K562 (cell line): Measurements from ENCODE around the gene CIAO1. TPM values are rescaled to one million over a fixed set of nuclear protein-coding genes. Genes with fewer than 3 reads are reported as not detected.

Source experiments
- ATAC-seq: fragments of 200-7000 bp; cut with Tn5 transposase; 3 replicates; pipeline ENCODE4 v1.9.1; 2020; ENCODE audit warnings: moderate library complexity
- BruUV-seq: library from RNA; stranded (reverse); fragments of 400-500 nt; replicated peaks from 2 replicates; lab custom pipeline; 2021; lab: Mats Ljungman, UMichigan
- CTCF ChIA-PET: fragments of 300-600 bp; formaldehyde crosslinking; extraction: SDS; loops from one replicate; lab custom pipeline; 2021; ENCODE audit warnings: low intra/inter-chr PET ratio; lab: Yijun Ruan, JAX
- POLR2A ChIA-PET: fragments of 300-600, 350-650 bp; sonication (Branson Sonifier 250); formaldehyde crosslinking; extraction: SDS; loops from one replicate; lab custom pipeline; 2021; ENCODE audit warnings: antibody characterized with exemption, inconsistent platforms; lab: Yijun Ruan, JAX
- DNase-seq, 4 experiments: peaks; one replicate each; pipeline versions ENCODE4 v3.0.0 to v3.0.0-alpha.2; 2011 to 2018; ENCODE audit warnings: low spot score in 3 of 4, mixed read lengths in 3 of 4; ENCODE audit errors: extremely low read depth in 1 of 4
- FAIRE-seq: peaks from 2 replicates; lab custom pipeline; 2011; peaks lifted over from hg19 to GRCh38; lab: Jason Lieb, UNC
- H2AFZ ChIP-seq: 2 replicates; pipeline ENCODE4 v1.6.0; 2011; ENCODE audit warnings: low read depth, low read length, control low read depth, inconsistent platforms
- H3K27ac ChIP-seq: fragments of 200-600 bp; 3 replicates; pipeline ENCODE4 v1.8.0; 2011; ENCODE audit warnings: low read depth, mild to moderate bottlenecking, control low read depth, inconsistent platforms, low read length, moderate library complexity, mixed read lengths; ENCODE audit errors: extremely low read depth
- H3K27me3 ChIP-seq, 2 experiments: fragments of 300-600 bp in 1 of 2; 2 replicates in 1 of 2; 3 replicates in 1 of 2; pipeline versions ENCODE4 v1.6.0 to v1.8.0; 2011; ENCODE audit warnings: inconsistent platforms in 2 of 2, low read length in 2 of 2, mild to moderate bottlenecking in 1 of 2, mixed read lengths in 1 of 2, moderate library complexity in 1 of 2; ENCODE audit not compliant: control insufficient read depth in 2 of 2, insufficient read depth in 2 of 2
- H3K36me3 ChIP-seq: fragments of 300-600 bp; 3 replicates; pipeline ENCODE4 v1.8.0; 2011; ENCODE audit warnings: mild to moderate bottlenecking, low read length, inconsistent platforms; ENCODE audit not compliant: control insufficient read depth, insufficient read depth
- H3K4me1 ChIP-seq, 2 experiments: fragments of 200-600 bp in 1 of 2; replicated peaks in 1 of 2; 2 replicates in 1 of 2; 3 replicates in 1 of 2; pipeline versions ENCODE4 v1.5.1 to v1.8.0; 2011; ENCODE audit warnings: inconsistent platforms in 2 of 2, low read length in 2 of 2, mild to moderate bottlenecking in 1 of 2, mixed read lengths in 1 of 2, moderate library complexity in 1 of 2; ENCODE audit not compliant: control insufficient read depth in 2 of 2, insufficient read depth in 2 of 2
- H3K4me2 ChIP-seq: 2 replicates; pipeline ENCODE4 v1.6.1; 2011; ENCODE audit warnings: low read length, control low read depth, inconsistent platforms, mixed read lengths; ENCODE audit not compliant: insufficient read depth
- H3K4me3 ChIP-seq: fragments of 200-600 bp; sonication (generic), shearing (Covaris generic); 2 replicates; pipeline ENCODE4 v1.5.1; 2016; ENCODE audit warnings: control low read depth, inconsistent platforms
- H3K79me2 ChIP-seq: fragments of 200-600 bp; 3 replicates; pipeline ENCODE4 v1.8.0; 2011; ENCODE audit warnings: low read length, inconsistent platforms; ENCODE audit not compliant: control insufficient read depth, insufficient read depth
- H3K9ac ChIP-seq, 2 experiments: 2 replicates each; pipeline versions ENCODE4 v1.6.0 to v1.6.1; 2011; ENCODE audit warnings: low read depth in 2 of 2, low read length in 2 of 2, control low read depth in 1 of 2, inconsistent platforms in 1 of 2, mild to moderate bottlenecking in 1 of 2, mixed read lengths in 1 of 2; ENCODE audit not compliant: insufficient read depth in 1 of 2
- H3K9me1 ChIP-seq: one replicate; pipeline ENCODE4 v1.6.0; 2011; ENCODE audit warnings: inconsistent platforms, mild to moderate bottlenecking, low read length, moderate library complexity; ENCODE audit not compliant: control insufficient read depth, insufficient read depth
- H3K9me3 ChIP-seq: replicated peaks from 2 replicates; pipeline ENCODE4 v1.5.1; 2011; ENCODE audit warnings: low read depth, low read length, inconsistent platforms; ENCODE audit not compliant: control insufficient read depth, insufficient read depth
- H4K20me1 ChIP-seq: replicated peaks from 2 replicates; pipeline ENCODE4 v1.6.1; 2011; ENCODE audit warnings: low read length, inconsistent platforms, mixed read lengths; ENCODE audit not compliant: control insufficient read depth, insufficient read depth
- CREM ChIP-seq: IDR thresholded peaks from 2 replicates; pipeline ENCODE4 v1.6.1; 2014; ENCODE audit warnings: antibody characterized with exemption, low read depth
- E2F1 ChIP-seq: sonication (generic); formaldehyde crosslinking; IDR thresholded peaks from 2 replicates; pipeline ENCODE4 v1.8.1; 2023; ENCODE audit warnings: mild to moderate bottlenecking, missing genetic modification reagents, moderate library complexity
- FUS ChIP-seq: fragments of 200-400 bp; formaldehyde crosslinking; optimal IDR thresholded peaks from 2 replicates; pipeline ENCODE3; 2017; ENCODE audit warnings: low read depth, low read length
- HDAC1 ChIP-seq, 2 experiments: fragments of 450-650 bp; IDR thresholded peaks; 2 replicates each; pipeline ENCODE4 v1.6.1; 2016 to 2017; ENCODE audit warnings: inconsistent platforms in 1 of 2, mild to moderate bottlenecking in 1 of 2, moderate library complexity in 1 of 2
- HMG20B ChIP-seq: fragments of 250-450 bp; sonication (Bioruptor Pico); IDR thresholded peaks from 2 replicates; pipeline ENCODE4 v1.5.0; 2021; ENCODE audit warnings: mild to moderate bottlenecking
- JUNB ChIP-seq: fragments of 450-650 bp; formaldehyde crosslinking; conservative IDR thresholded peaks from 2 replicates; pipeline ENCODE4 v1.4.0; 2020; ENCODE audit warnings: mild to moderate bottlenecking
- KDM2B ChIP-seq: fragments of 250-450 bp; sonication (Bioruptor Pico); IDR thresholded peaks from 2 replicates; pipeline ENCODE4 v1.8.0; 2021; ENCODE audit warnings: mild to moderate bottlenecking, moderate library complexity
- MAX ChIP-seq: sonication (generic); formaldehyde crosslinking; IDR thresholded peaks from 2 replicates; pipeline ENCODE4 v1.9.0; 2022; ENCODE audit warnings: mild to moderate bottlenecking, missing genetic modification reagents
- NONO ChIP-seq, 2 experiments: fragments of 200-400 bp in 1 of 2; fragments of 450-650 bp in 1 of 2; formaldehyde crosslinking in 1 of 2; IDR thresholded peaks; 2 replicates each; pipeline ENCODE4 v1.6.1; 2017; ENCODE audit warnings: low read depth in 2 of 2, mild to moderate bottlenecking in 2 of 2, moderate library complexity in 2 of 2, low read length in 1 of 2
- PHB ChIP-seq: fragments of 250-450 bp; sonication (Bioruptor Pico); IDR thresholded peaks from 2 replicates; pipeline ENCODE4 v1.5.0; 2021
- POLR2A ChIP-seq: fragments of 450-650 bp; conservative IDR thresholded peaks from 2 replicates; pipeline ENCODE4 v1.6.1; 2016
- PRMT5 ChIP-seq: sonication (generic); formaldehyde crosslinking; IDR thresholded peaks from 2 replicates; pipeline ENCODE4 v1.5.0; 2020; ENCODE audit warnings: missing genetic modification reagents
- SMAD1 ChIP-seq: fragments of 150-350 bp; IDR thresholded peaks from 2 replicates; pipeline ENCODE4 v1.6.1; 2014; ENCODE audit warnings: low read length, low read depth; ENCODE audit not compliant: partially characterized antibody
- USF1 ChIP-seq: sonication (generic); formaldehyde crosslinking; IDR thresholded peaks from 2 replicates; pipeline ENCODE4 v1.9.0; 2022; ENCODE audit warnings: mild to moderate bottlenecking, missing genetic modification reagents
- ZNF217 ChIP-seq: sonication (generic); formaldehyde crosslinking; IDR thresholded peaks from 2 replicates; pipeline ENCODE4 v1.8.0; 2022; ENCODE audit warnings: mild to moderate bottlenecking, missing genetic modification reagents
- ZNF282 ChIP-seq: sonication (generic); formaldehyde crosslinking; IDR thresholded peaks from 2 replicates; pipeline ENCODE4 v1.8.1; 2023; ENCODE audit warnings: missing genetic modification reagents
- WGBS: fragments of 100-300 bp; shearing (Covaris generic); methylation state at CpG from one replicate; pipeline ENCODE4 v1.1.6; 2016; ENCODE audit warnings: low coverage, mixed read lengths; ENCODE audit not compliant: insufficient coverage; ENCODE audit errors: missing lambda C conversion rate; 5-methylcytosine and 5-hydroxymethylcytosine counted together
- in situ Hi-C: fragments of 300-500 bp; cut with MboI; formaldehyde crosslinking; loops from 4 replicates; pipeline ENCODE4 v1.15.0; 2018; ENCODE audit warnings: inconsistent platforms, mixed read lengths
- intact Hi-C: fragments of 100-400 bp; cut with micrococcal nuclease; formaldehyde crosslinking; loops from 2 replicates; pipeline ENCODE4 v1.14.2; 2022
- polyA plus RNA-seq, 8 experiments: library from polyadenylated mRNA; depleted of rRNA in 4 of 8; stranded (reverse) in 5 of 8; unstranded in 3 of 8; fragments of >200 nt; fragmentation: Nextera tagmentation in 2 of 8; fragmentation: Illumina TruSeq in 1 of 8; extraction: Ambion mirVana in 2 of 8; extraction: Trizol in 1 of 8; gene quantifications; 2 replicates each; pipeline versions ENCODE4 v1.2.1 to v1.2.3, GENCODE V29; 2011 to 2014; ENCODE audit warnings: inconsistent platforms in 1 of 8, missing spikeins in 1 of 8
- total RNA-seq, 7 experiments: library from RNA; depleted of rRNA in 6 of 7; stranded (reverse); fragments of >200 nt in 6 of 7; fragmentation: Illumina TruSeq in 2 of 7; extraction: Trizol in 2 of 7; gene quantifications; 2 replicates each; pipeline versions ENCODE4 v1.2.1 to v1.2.3, GENCODE V29; 2011 to 2021; ENCODE audit warnings: low replicate concordance in 1 of 7

CIAO1 gene
- total and polyA plus RNA-seq, 9 of the 15 experiments (the other 6 are each of a cell fraction or from before 2014, with no cell fraction given) = 11.4 to 156 (median 92.8) TPM

GRCh38 chr2:96287273-96287856 lies 21.3 kb downstream of the CIAO1 start:
- Histone ChIP-seq H3K4me2 (no peak overlapping the region), H3K9me3 (no peaks in the 10 kb centered on the region), H3K4me3 (no peak overlapping the region), H3K9me1 (no peaks in the 10 kb centered on the region), H2AFZ (no peak overlapping the region), H3K79me2 (no peaks in the 10 kb centered on the region), H3K36me3 (peaks cover 100% of the 10 kb centered on the region), H3K27me3 (no peaks in the 10 kb centered on the region), H3K4me1 (no peaks in the 10 kb centered on the region), H4K20me1 (no peaks in the 10 kb centered on the region), H3K27ac (no peak overlapping the region), H3K9ac (no peak overlapping the region)
- no TSS peak for BruUV-seq
- intact Hi-C loops (no loop called here), in situ Hi-C loops (no loop called here)
- no peak for TF ChIP-seq ZNF282 (CRISPR knock-in tag)
- TF ChIP-seq POLR2A = no peak
- TF ChIP-seq HDAC1 (IDR thresholded peaks at IDR 0.05) = no peak
- TF ChIP-seq KDM2B (CRISPR knock-in tag) = no peak
- FAIRE-seq (no peak), ATAC-seq (no peak), DNase-seq (no peak)
- ChIA-PET POLR2A (interaction anchor here (0.6 to 4.1 kb wide), 3 partner anchors 9 to 19 kb away, joined by 3 to 15 read pairs (median 3); partner anchors contain the start of gene SNRNP200), CTCF (interaction anchor here (0.6 kb wide), 1 partner anchor 1418 kb away, joined by 5 read pairs; no protein-coding TSS in a partner anchor)
- 87% methylated on average over 6 of the region's 6 CpGs for WGBS

GRCh38 chr2:96291751-96292150 lies 25.7 kb downstream of the CIAO1 start:
- no peaks in the 10 kb centered on the region for H3K9me3 ChIP-seq
- 97% methylated on average over 5 of the region's 5 CpGs for WGBS
- BruUV-seq = no TSS peak
- no peak overlapping the region for H3K27ac ChIP-seq
- ATAC-seq = no peak
- H3K9ac ChIP-seq = no peak overlapping the region
- H3K4me3 ChIP-seq = no peak overlapping the region
- H2AFZ ChIP-seq = no peak overlapping the region
- H3K4me1 ChIP-seq = no peaks in the 10 kb centered on the region
- peaks cover 98% of the 10 kb centered on the region for H3K36me3 ChIP-seq
- H3K4me2 ChIP-seq = no peak overlapping the region
- ChIA-PET POLR2A (interaction anchor here (0.6 to 4.1 kb wide), 3 partner anchors 14 to 42 kb away, joined by 3 to 15 read pairs (median 3); partner anchors contain the start of gene SNRNP200), CTCF (no interaction called here)
- no peak for DNase-seq
- FAIRE-seq = no peak
- no peaks in the 10 kb centered on the region for H3K27me3 ChIP-seq
- in situ Hi-C loops = no loop called here
- H4K20me1 ChIP-seq = peaks cover 3% of the 10 kb centered on the region; the same call in 1 of the 2 replicates
- intact Hi-C loops = no loop called here
- no peaks in the 10 kb centered on the region for H3K79me2 ChIP-seq
- H3K9me1 ChIP-seq = no peaks in the 10 kb centered on the region
- TF ChIP-seq NONO (IDR thresholded peaks at IDR 0.05; ENCODE audit: low read depth in 2 of 2, low read length in 1 of 2) (no peak), CREM (no peak), FUS (no peak), PRMT5 (CRISPR knock-in tag) (no peak), PHB (no peak), HMG20B (CRISPR knock-in tag) (no peak), USF1 (no peak), E2F1 (CRISPR knock-in tag) (no peak), ZNF217 (CRISPR knock-in tag) (no peak), MAX (CRISPR knock-in tag) (no peak), POLR2A (no peak), SMAD1 (no peak), JUNB (CRISPR knock-in tag) (no peak)
